DND-41 (cell line): ENCODE data around the gene UCN2.

Experiments used
- CTCF ChIP-seq: IDR thresholded peaks from 2 replicates; pipeline ENCODE4 v1.5.1; 2012; ENCODE audit warnings: borderline replicate concordance, low read length, moderate library complexity, mild to moderate bottlenecking; ENCODE audit not compliant: poor library complexity, severe bottlenecking; ENCODE audit errors: extremely low read depth
- EZH2 ChIP-seq: IDR thresholded peaks from 3 replicates; pipeline ENCODE4 v1.6.1; 2012; ENCODE audit warnings: borderline replicate concordance, low read depth, mild to moderate bottlenecking, moderate library complexity, low read length, inconsistent platforms; ENCODE audit not compliant: severe bottlenecking

DNA sequence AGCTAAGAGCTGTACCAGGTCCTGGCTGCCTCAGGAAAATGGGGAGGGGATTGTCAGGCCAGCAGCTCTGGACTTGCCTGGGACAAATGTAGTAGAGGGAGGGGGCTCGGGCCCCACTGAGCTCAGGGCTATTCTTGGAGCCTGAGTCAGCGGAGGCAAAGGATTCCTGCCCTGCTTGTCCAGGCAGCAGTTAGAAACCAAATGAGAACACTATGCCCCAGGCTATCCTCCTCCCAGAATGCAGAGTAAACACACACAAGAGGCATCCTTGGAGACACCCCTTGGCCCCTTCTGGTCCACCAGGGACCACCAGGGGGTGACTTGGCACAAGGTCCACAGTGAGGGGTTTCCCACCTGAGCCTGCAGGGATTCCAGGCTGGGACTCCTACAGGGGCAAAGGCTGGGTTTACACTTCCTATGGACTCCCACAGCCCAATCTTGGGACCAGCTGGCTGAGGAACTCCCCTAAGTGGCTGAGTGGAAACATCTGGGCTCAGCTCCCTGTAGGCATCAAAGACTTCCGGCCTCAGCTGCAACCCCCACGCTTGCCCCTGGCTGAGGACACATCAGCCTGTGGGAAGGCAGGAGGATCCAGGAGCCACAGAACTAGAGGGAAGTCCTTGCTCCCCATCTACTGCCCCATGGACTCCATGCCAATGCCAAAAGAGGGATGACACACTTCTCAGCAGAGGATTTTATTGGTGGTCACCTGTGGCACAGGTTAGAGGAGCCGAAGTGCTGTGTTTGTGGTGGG, 34.9 kb upstream of the UCN2 start:
- no peak for TF ChIP-seq CTCF
- no peak for TF ChIP-seq EZH2
